ENCODE results near the gene KRTAP12-4.

Gene KRTAP12-4

DNA sequence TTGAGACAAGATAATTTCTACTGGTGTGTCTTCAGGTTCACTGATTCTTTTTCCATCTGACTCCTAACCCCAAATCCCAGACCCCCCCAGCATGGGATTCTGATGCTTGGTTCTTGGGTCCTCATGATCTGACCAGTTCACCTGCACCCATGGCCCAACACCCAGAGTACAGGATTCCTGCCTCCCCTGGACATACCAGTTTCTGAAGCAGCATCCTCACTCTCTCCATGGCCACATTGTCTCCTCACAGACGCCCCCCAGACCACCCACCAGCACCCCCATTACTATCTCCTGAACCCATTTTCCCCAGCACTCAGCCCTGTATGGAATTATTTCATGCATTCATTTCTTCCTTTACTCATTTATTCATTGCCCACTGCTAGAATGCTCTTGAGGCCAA lies 2.4 kb upstream of the KRTAP12-4 start:
- no peak overlapping the region for H3K4me3 ChIP-seq (ENCODE audit: control insufficient read depth, low read depth, low read length)
- no peak for DNase-seq (ENCODE audit: low read depth)
- no peak for TF ChIP-seq CTCF (conservative IDR thresholded peaks at IDR 0.05; ENCODE audit: control insufficient read depth, insufficient read depth, low read depth, low read length)

DNA sequence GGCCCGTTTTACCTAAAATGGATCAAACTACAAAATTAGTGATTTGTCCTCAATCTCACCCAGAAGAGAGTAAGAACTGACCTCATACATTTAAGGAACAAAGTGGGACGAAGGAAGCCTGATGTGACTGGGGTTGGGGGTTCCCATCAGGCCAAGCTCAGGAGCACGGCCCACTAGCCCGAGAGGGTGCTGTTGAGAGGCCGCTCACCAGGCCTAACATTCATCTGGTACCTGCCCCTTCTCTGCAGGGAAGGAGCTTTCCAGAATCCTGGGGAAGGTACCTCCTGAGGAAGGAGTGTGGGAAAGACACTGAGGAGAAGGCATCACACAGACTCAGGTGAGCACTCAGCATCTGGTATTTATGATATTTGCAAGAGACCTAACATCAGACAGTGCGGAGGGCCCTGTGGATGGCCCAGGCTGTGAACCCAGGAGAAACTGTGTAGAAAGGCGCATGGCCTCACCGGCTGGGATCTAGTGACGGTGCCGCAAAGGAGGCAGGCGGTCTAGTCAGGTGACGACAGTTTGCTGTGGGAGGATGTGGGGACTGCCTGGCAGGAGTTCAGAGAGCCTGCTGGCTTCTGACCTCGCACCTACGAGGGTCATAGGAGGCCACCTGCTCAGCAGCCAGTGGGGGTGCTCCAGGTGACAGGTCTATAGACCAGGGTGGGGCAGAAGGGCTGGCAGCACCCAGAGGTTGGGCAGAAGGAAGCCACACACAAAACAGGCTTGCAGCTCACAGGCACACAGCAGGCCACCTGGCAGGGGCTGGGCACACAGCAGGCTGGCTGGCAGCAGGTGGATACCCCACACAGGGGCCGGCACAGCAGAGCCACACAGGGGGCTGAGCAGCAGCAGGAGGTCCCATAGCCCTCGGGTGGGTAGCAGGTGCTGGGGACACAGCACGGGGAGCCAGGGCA lies 543 bp downstream of the KRTAP12-4 start:
- DNase-seq (ENCODE audit: low read depth): no peak
- no peak for TF ChIP-seq CTCF (conservative IDR thresholded peaks at IDR 0.05; ENCODE audit: control insufficient read depth, insufficient read depth, low read depth, low read length)

DNA sequence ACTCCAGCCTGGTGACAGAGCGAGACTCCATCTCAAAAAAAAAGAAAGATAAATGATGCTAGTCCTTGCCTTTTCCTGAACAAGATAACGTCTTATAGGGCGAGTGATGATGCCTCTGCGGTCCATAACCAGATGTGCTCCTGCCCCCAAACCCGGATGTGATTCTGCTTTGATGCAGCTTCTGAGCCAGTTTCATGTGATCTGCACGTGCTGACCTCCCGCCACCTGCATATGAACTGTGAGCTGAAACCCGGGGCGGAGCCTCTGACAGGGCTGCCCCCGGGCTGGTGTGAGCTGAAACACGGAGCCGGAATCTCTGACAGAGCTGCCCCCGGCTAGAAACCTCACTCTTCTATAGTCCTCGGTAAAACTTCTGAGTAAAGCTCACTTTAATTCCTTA lies 1.3 kb downstream of the KRTAP12-4 start:
- no peak for TF ChIP-seq CTCF (conservative IDR thresholded peaks at IDR 0.05; ENCODE audit: control insufficient read depth, insufficient read depth, low read depth, low read length)
- no peak overlapping the region for H3K4me3 ChIP-seq (ENCODE audit: control insufficient read depth, low read depth, low read length)
- DNase-seq (ENCODE audit: low read depth): no peak

More for the DNA sequence above, 543 bp downstream of the KRTAP12-4 start:
- no peak overlapping the region for H3K4me3 ChIP-seq (ENCODE audit: control insufficient read depth, low read depth, low read length)

DNA sequence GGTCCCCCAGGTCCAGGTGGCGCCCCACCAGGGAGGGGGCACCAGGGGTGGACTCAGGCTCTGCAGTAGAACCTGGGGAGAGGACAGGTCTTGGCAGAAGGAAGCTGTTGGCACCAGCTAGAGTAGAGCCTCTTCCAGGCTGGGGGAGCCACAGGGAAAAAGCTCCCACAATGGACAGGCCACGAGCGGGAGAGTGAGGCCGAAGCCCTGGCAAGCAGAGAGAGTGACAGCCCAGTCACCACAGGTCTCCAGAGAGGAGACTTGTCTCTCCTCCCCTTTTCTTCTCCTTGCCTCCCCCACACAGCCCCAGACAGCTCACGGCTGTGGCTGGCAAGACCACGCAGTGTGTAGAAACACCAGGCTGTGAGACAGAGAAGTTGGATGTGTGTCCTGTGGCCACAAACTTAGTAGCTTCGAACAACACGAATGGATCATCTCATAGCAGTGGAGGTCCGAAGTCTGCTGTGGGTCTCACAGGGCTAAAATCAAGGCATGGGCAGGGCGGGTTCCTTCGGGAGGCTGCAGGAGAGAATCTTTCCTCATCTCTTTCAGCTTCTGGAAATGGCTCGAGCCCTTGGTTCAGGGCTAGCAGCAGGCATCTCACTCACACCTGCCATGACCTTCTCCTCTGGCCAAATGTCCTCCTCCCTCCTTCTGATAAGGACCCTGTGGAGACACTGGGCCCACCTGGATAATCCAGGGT lies 3.3 kb downstream of the KRTAP12-4 start:
- no peak overlapping the region for H3K4me3 ChIP-seq (ENCODE audit: control insufficient read depth, low read depth, low read length)
- no peak for DNase-seq (ENCODE audit: low read depth)
- TF ChIP-seq CTCF (conservative IDR thresholded peaks at IDR 0.05; ENCODE audit: control insufficient read depth, insufficient read depth, low read depth, low read length): no peak

DNA sequence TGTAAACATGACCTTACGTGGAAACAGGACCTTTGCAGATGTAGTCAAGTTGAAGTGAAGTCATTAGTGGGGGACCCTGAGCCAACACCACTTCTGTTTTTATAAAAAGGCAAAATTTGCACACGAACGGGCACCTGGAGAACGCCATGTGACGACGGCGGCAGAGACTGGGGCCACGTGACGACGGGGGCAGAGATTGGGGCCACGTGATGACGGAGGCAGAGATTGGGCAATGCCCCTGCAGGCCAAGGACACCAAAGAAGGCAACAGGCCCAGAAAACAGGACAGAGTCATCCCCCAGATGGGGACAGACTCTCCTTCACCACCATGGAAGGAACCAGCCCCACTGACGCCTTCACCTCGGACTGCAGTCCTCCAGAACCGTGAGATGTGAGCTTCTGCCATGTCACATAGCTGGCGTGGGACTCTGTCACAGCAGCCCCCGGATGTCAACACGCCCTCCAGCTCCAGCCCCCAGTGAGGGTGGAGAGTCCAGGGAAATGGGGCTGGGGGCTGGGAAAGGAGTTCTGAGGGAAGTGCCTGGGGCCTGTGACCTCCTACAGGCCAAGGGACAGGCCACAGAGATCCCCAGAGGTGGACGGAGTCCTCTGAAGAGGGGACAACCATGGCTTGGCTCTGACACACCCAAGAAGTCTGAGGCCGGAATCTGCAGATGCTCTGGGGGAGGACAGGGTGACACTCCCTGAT lies 4.0 kb downstream of the KRTAP12-4 start:
- no peak overlapping the region for H3K4me3 ChIP-seq (ENCODE audit: control insufficient read depth, low read depth, low read length)
- no peak for TF ChIP-seq CTCF (conservative IDR thresholded peaks at IDR 0.05; ENCODE audit: control insufficient read depth, insufficient read depth, low read depth, low read length)
- DNase-seq (ENCODE audit: low read depth): no peak

DNA sequence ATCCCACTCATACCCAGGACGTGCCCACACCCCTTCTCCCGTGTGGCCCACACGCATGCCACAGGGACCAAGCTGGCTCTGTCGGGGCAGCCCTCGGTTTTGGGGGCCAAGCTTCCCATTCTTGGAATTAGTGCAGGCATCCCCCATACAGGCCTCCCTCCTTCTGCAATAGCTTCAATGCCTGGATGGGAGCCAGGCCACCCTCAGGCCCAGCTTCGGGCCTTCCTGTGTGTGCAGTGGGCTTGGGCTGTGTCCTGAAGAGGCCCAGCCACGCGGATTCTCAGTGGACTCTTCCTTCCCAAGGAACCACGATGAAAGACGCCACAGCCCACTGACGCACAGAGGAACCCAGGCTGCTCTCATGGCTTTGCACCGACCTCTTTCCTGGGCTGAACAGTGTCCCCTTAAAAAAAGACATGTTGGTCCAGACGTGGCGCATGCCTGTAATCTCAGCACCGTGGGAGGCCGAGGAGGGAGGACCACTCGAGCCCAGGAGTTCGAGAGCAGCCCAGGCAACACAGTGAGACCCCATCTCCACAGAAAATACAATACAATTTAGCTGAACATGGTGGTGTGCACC lies 4.8 kb downstream of the KRTAP12-4 start:
- no peak for DNase-seq (ENCODE audit: low read depth)
- no peak for TF ChIP-seq CTCF (conservative IDR thresholded peaks at IDR 0.05; ENCODE audit: control insufficient read depth, insufficient read depth, low read depth, low read length)
- no peak overlapping the region for H3K4me3 ChIP-seq (ENCODE audit: control insufficient read depth, low read depth, low read length)
